ENCODE data around the gene DERL2. TPM values are rescaled to one million over a fixed set of nuclear protein-coding genes. Genes with fewer than 3 reads are reported as not detected.
"Not testable (repeated sequence)": the region's sequence is repeated elsewhere in the genome, so short reads cannot be mapped to it uniquely, and the experiment has no call there.

The DERL2 gene
- total and polyA plus RNA-seq, 2 experiments from 2014 or later = 65.0 to 113 TPM

DNA sequence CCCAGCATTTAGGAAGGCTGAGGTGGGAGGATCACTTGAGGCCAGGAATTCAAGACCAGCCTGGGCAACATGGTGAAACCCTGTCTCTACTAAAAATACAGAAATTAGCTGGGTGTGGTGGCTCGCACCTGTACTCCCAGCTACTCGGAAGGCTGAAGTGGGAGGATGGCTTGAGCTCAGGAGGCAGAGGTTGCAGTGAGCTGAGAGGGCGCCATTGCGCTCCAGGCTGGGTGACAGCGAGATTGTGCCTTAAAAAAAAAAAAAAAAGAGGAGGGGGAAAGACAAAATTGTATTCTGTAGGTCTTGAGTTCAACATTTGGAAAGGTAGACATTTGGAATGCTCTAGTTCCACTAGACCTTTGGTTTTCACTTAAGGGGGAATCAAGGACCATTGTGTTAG lies 54.7 kb downstream of the DERL2 start:
- not testable (repeated sequence) for H3K4me3 ChIP-seq; H3K4me1 Mint-ChIP-seq; H3K27me3 ChIP-seq (ENCODE audit: insufficient read depth); H2AFZ ChIP-seq; H3K27me3 Mint-ChIP-seq (ENCODE audit: insufficient read depth, low read depth, poor library complexity); H3K79me2 ChIP-seq (replicated peaks; ENCODE audit: insufficient read depth); H3K4me1 ChIP-seq (ENCODE audit: insufficient read depth); H3K4me3 Mint-ChIP-seq; H3K9me2 ChIP-seq (ENCODE audit: insufficient read depth); H3K4me2 ChIP-seq; H3K9me3 Mint-ChIP-seq
- Histone ChIP-seq H3F3A (replicated peaks; ENCODE audit: low read depth) (peaks cover 51% of the 10 kb centered on the region), H4K20me1 (replicated peaks; ENCODE audit: insufficient read depth) (peaks cover 42% of the 10 kb centered on the region; the same call in 1 of the 2 replicates), H3K36me3 (ENCODE audit: insufficient read depth) (peaks cover 78% of the 10 kb centered on the region), H3K27ac (ENCODE audit: low read depth) (peak overlapping the region; percentile 78; the same call in 1 of the 2 replicates)
- DNase-seq (ENCODE audit: low spot score) = peak; percentile 47
- peak; percentile 77 for ATAC-seq
- peak overlapping the region; percentile 30; the same call in 1 of the 2 replicates for H3K27ac Mint-ChIP-seq
- peaks cover 93% of the 10 kb centered on the region for H3K36me3 Mint-ChIP-seq (ENCODE audit: low read depth)
- TF ChIP-seq, protein P1, sequence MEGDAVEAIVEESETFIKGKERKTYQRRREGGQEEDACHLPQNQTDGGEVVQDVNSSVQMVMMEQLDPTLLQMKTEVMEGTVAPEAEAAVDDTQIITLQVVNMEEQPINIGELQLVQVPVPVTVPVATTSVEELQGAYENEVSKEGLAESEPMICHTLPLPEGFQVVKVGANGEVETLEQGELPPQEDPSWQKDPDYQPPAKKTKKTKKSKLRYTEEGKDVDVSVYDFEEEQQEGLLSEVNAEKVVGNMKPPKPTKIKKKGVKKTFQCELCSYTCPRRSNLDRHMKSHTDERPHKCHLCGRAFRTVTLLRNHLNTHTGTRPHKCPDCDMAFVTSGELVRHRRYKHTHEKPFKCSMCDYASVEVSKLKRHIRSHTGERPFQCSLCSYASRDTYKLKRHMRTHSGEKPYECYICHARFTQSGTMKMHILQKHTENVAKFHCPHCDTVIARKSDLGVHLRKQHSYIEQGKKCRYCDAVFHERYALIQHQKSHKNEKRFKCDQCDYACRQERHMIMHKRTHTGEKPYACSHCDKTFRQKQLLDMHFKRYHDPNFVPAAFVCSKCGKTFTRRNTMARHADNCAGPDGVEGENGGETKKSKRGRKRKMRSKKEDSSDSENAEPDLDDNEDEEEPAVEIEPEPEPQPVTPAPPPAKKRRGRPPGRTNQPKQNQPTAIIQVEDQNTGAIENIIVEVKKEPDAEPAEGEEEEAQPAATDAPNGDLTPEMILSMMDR (conservative IDR thresholded peaks at IDR 0.05; ENCODE audit: low read depth in 2 of 2) = peak; percentile 50 to 55

DNA sequence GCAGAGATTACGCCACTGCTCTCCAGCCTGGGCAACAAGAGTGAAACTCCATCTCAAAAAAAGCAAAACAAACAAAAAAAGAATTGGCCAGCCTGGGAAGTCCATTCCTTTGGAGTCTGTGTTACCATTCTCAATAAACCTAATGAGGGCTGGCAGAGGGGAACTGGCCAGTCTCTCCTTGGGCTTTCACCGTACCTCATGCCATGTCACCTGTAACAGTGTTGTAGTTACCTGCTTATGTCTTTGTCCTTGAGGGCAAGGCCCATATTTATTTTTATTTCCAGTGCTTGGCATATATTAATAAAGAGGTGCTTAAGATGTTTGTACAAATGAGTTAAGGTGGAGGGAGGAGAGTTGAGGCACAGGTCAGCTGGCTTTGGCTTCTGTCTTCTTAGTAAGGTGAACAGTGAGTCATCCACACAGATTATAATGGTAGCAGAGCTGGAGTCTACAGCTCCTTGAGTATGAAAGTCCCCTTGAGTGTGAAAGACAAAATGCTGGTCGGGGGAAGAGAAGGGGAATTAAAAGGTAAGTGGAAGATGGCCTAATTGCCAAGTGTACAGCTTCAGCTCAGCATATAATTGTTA lies 55.5 kb downstream of the DERL2 start:
- H2AFZ ChIP-seq = no peak overlapping the region
- DNase-seq (ENCODE audit: low spot score) = no peak
- no peak overlapping the region; the same call in 1 of the 2 replicates for H3K27ac ChIP-seq (ENCODE audit: low read depth)
- no peak overlapping the region for H3K4me3 ChIP-seq
- no peaks in the 10 kb centered on the region for H3K4me1 ChIP-seq (ENCODE audit: insufficient read depth)
- H3K9me2 ChIP-seq (ENCODE audit: insufficient read depth) = no peaks in the 10 kb centered on the region
- H3K79me2 ChIP-seq (replicated peaks; ENCODE audit: insufficient read depth) = peaks cover 6% of the 10 kb centered on the region
- Mint-ChIP-seq H3K4me1 (no peaks in the 10 kb centered on the region), H3K9me3 (no peaks in the 10 kb centered on the region), H3K36me3 (ENCODE audit: low read depth) (peaks cover 95% of the 10 kb centered on the region), H3K27ac (no peak overlapping the region), H3K4me3 (no peak overlapping the region; the same call in 2 of the 3 replicates), H3K27me3 (ENCODE audit: insufficient read depth, low read depth, poor library complexity) (peaks cover 9% of the 10 kb centered on the region)
- peaks cover 38% of the 10 kb centered on the region; the same call in 1 of the 2 replicates for H4K20me1 ChIP-seq (replicated peaks; ENCODE audit: insufficient read depth)
- H3K27me3 ChIP-seq (ENCODE audit: insufficient read depth) = no peaks in the 10 kb centered on the region
- H3F3A ChIP-seq (replicated peaks; ENCODE audit: low read depth) = peaks cover 51% of the 10 kb centered on the region
- ATAC-seq = no peak
- peaks cover 75% of the 10 kb centered on the region for H3K36me3 ChIP-seq (ENCODE audit: insufficient read depth)
- no peak overlapping the region for H3K4me2 ChIP-seq
- no peak for TF ChIP-seq REST (IDR thresholded peaks at IDR 0.05; ENCODE audit: unreplicated experiment)
- TF ChIP-seq POLR2AphosphoS5 (IDR thresholded peaks at IDR 0.05; ENCODE audit: low read depth) = no peak
- no peak for TF ChIP-seq JUNB (IDR thresholded peaks at IDR 0.05; ENCODE audit: unreplicated experiment)
- no peak for TF ChIP-seq NANOG (IDR thresholded peaks at IDR 0.05; ENCODE audit: borderline replicate concordance)
- no peak for TF ChIP-seq CREB1 (CRISPR knock-in tag; IDR thresholded peaks at IDR 0.05; ENCODE audit: low read depth)
- no peak for TF ChIP-seq STAT1 (IDR thresholded peaks at IDR 0.05; ENCODE audit: unreplicated experiment)
- TF ChIP-seq, protein P2, sequence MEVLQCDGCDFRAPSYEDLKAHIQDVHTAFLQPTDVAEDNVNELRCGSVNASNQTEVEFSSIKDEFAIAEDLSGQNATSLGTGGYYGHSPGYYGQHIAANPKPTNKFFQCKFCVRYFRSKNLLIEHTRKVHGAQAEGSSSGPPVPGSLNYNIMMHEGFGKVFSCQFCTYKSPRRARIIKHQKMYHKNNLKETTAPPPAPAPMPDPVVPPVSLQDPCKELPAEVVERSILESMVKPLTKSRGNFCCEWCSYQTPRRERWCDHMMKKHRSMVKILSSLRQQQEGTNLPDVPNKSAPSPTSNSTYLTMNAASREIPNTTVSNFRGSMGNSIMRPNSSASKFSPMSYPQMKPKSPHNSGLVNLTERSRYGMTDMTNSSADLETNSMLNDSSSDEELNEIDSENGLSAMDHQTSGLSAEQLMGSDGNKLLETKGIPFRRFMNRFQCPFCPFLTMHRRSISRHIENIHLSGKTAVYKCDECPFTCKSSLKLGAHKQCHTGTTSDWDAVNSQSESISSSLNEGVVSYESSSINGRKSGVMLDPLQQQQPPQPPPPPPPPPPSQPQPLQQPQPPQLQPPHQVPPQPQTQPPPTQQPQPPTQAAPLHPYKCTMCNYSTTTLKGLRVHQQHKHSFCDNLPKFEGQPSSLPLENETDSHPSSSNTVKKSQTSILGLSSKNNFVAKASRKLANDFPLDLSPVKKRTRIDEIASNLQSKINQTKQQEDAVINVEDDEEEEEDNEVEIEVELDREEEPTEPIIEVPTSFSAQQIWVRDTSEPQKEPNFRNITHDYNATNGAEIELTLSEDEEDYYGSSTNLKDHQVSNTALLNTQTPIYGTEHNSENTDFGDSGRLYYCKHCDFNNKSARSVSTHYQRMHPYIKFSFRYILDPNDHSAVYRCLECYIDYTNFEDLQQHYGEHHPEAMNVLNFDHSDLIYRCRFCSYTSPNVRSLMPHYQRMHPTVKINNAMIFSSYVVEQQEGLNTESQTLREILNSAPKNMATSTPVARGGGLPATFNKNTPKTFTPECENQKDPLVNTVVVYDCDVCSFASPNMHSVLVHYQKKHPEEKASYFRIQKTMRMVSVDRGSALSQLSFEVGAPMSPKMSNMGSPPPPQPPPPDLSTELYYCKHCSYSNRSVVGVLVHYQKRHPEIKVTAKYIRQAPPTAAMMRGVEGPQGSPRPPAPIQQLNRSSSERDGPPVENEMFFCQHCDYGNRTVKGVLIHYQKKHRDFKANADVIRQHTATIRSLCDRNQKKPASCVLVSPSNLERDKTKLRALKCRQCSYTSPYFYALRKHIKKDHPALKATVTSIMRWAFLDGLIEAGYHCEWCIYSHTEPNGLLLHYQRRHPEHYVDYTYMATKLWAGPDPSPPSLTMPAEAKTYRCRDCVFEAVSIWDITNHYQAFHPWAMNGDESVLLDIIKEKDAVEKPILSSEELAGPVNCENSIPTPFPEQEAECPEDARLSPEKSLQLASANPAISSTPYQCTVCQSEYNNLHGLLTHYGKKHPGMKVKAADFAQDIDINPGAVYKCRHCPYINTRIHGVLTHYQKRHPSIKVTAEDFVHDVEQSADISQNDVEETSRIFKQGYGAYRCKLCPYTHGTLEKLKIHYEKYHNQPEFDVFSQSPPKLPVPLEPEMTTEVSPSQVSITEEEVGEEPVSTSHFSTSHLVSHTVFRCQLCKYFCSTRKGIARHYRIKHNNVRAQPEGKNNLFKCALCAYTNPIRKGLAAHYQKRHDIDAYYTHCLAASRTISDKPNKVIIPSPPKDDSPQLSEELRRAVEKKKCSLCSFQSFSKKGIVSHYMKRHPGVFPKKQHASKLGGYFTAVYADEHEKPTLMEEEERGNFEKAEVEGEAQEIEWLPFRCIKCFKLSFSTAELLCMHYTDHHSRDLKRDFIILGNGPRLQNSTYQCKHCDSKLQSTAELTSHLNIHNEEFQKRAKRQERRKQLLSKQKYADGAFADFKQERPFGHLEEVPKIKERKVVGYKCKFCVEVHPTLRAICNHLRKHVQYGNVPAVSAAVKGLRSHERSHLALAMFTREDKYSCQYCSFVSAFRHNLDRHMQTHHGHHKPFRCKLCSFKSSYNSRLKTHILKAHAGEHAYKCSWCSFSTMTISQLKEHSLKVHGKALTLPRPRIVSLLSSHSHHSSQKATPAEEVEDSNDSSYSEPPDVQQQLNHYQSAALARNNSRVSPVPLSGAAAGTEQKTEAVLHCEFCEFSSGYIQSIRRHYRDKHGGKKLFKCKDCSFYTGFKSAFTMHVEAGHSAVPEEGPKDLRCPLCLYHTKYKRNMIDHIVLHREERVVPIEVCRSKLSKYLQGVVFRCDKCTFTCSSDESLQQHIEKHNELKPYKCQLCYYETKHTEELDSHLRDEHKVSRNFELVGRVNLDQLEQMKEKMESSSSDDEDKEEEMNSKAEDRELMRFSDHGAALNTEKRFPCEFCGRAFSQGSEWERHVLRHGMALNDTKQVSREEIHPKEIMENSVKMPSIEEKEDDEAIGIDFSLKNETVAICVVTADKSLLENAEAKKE (CRISPR knock-in tag; IDR thresholded peaks at IDR 0.05) = no peak

Measured in GM23338 (cell line).